Spleen (tissue), 11 donors: ENCODE data around the gene ERFE. TPM values are rescaled to one million over a fixed set of nuclear protein-coding genes. Genes with fewer than 3 reads are reported as not detected.

ENCODE experiments used
- DNase-seq: peaks from one replicate; pipeline ENCODE4 v3.0.0-alpha.2; 2020
- H3K27ac ChIP-seq, 8 donors: fragments of 200-600 bp; sonication (generic) in 7 of 8; 1 replicate in 4 of 8; 2 replicates in 4 of 8; pipeline versions ENCODE4 v1.5.0 to v1.8.0; 2016 to 2021; ENCODE audit warnings: inconsistent platforms in 4 of 8, mild to moderate bottlenecking in 4 of 8, moderate library complexity in 1 of 8
- H3K27me3 ChIP-seq, 7 donors: fragments of 200-600 bp; sonication (generic) in 6 of 7; replicated peaks in 1 of 7; 1 replicate in 4 of 7; 2 replicates in 3 of 7; pipeline versions ENCODE4 v1.5.0 to v1.8.0; 2016 to 2021; ENCODE audit warnings: inconsistent platforms in 3 of 7, mild to moderate bottlenecking in 1 of 7
- H3K36me3 ChIP-seq, 6 donors: fragments of 200-600 bp; sonication (generic) in 5 of 6; 1 replicate in 4 of 6; 2 replicates in 2 of 6; pipeline versions ENCODE4 v1.5.0 to v1.8.0; 2016 to 2021; ENCODE audit warnings: inconsistent platforms in 2 of 6
- H3K4me1 ChIP-seq, 6 donors: fragments of 200-600 bp; sonication (generic) in 5 of 6; 1 replicate in 3 of 6; 2 replicates in 3 of 6; pipeline versions ENCODE4 v1.5.0 to v1.8.0; 2016 to 2021; ENCODE audit warnings: inconsistent platforms in 3 of 6
- H3K4me3 ChIP-seq, 8 donors: fragments of 200-600 bp; sonication (generic) in 7 of 8; 1 replicate in 4 of 8; 2 replicates in 4 of 8; pipeline versions ENCODE4 v1.5.0 to v1.8.0; 2016 to 2021; ENCODE audit warnings: inconsistent platforms in 4 of 8, mild to moderate bottlenecking in 4 of 8, moderate library complexity in 2 of 8
- H3K9me3 ChIP-seq, 8 donors: fragments of 200-600 bp; sonication (generic) in 7 of 8; 1 replicate in 4 of 8; 2 replicates in 4 of 8; pipeline versions ENCODE4 v1.5.0 to v1.8.0; 2016 to 2021; ENCODE audit warnings: inconsistent platforms in 4 of 8
- POLR2A ChIP-seq, 3 donors: fragments of 450-650 bp; IDR thresholded peaks; one replicate each; pipeline ENCODE4 v1.5.1; 2017; ENCODE audit warnings: antibody characterized with exemption in 3 of 3, mild to moderate bottlenecking in 1 of 3
- POLR2AphosphoS5 ChIP-seq, 3 donors: sonication (generic); formaldehyde crosslinking; IDR thresholded peaks; one replicate each; pipeline ENCODE4 v1.5.1; 2017; ENCODE audit warnings: antibody characterized with exemption in 3 of 3
- WGBS, 5 donors: extraction: QIAGEN DNeasy Blood & Tissue Kit in 3 of 5; methylation state at CpG; one replicate each; pipeline versions ENCODE4 v1.1.5 to v1.1.7; 2013 to 2018; 5-methylcytosine and 5-hydroxymethylcytosine counted together
- intact Hi-C: fragments of 100-400 bp; cut with DNase I; formaldehyde crosslinking; loops from one replicate; pipeline ENCODE4 v1.15.0; 2023; ENCODE audit warnings: low total_unique reads
- polyA plus RNA-seq, 3 donors: library from polyadenylated mRNA; stranded (reverse); fragments of 200-250 nt; gene quantifications; one replicate each; pipeline ENCODE4 v1.2.1, GENCODE V29; 2013
- total RNA-seq, 7 donors: library from RNA; depleted of rRNA in 3 of 7; stranded (reverse); fragments of >200 nt in 3 of 7; fragmentation: NEBNext Ultra II Directional in 4 of 7; extraction: Animal tissue kit (Norgen Biotek cat#: 25700) in 4 of 7; gene quantifications; one replicate each; pipeline versions ENCODE4 v1.1.0 to v1.2.1, GENCODE V29; 2016 to 2021
- TF ChIP-seq, protein P1 (sequence below), 11 experiments: fragments of 200-600 bp in 7 of 11; fragments of 450-650 bp in 4 of 11; sonication (generic) in 4 of 11; IDR thresholded peaks in 8 of 11; conservative IDR thresholded peaks in 3 of 11; 1 replicate in 7 of 11; 2 replicates in 4 of 11; pipeline versions ENCODE4 v1.4.0 to v1.8.0; 2016 to 2021; ENCODE audit warnings: antibody characterized with exemption in 11 of 11, inconsistent platforms in 4 of 11, mild to moderate bottlenecking in 1 of 11
- donor health status: healthy with polysubstance abuse.
- donor health status: DM: no; HTN: no; CAD: no; lungs with moderate emphysema.
- donor health status: DM: no; HTN: no; CAD: no.
- donor health status: Bipolar disorder and iron deficiency.
- donor health status: healthy.
- donor health status: DM: no; HTN: no; CAD: no.
- donor health status: DM: yes; HTN: yes; CAD: no.

Gene ERFE
- total and polyA plus RNA-seq, 10 donors = 0.06 to 11.0 (median 1.2) TPM

- peak; percentile 45 for DNase-seq
- WGBS, 5 donors = 90 to 98% (median 96%) methylated on average over 6 to 11 of the region's 11 CpGs
Observed at GRCh38 chr2:238134393-238134785, 24.4 kb upstream of the ERFE start.

DNA sequence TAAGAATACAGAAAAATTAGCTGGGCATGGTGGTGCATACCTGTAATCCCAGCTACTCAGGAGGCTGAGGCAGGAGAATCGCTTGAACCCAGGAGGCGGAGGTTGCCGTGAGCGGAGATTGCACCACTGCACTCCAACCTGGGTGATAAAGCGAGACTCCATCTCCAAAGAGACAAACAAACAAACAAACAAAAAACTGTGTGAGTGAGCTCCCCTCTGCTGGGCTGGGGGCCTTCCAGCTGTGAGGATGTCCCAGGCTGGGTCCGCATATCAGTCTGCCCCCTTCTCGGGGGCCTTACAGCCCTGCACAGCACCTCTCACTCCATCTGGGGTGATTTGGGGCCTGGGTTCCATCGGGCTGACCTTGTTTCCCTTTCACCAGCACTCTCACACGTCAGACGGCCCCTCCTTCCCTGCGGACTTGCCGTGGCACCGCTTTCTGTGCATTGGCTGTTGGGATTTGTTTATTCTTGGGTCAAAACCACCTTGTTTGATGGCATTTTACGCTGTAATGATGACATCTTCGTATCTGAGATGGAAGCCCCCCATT lies 23.1 kb upstream of the ERFE start:
- Histone ChIP-seq H3K4me1 (peaks cover 0 to 19% (median 9%) of the 10 kb centered on the region in 6 donors), H3K27me3 (peaks cover 0 to 18% (median 0%) of the 10 kb centered on the region in 7 donors), H3K4me3 (no peak overlapping the region), H3K27ac (no peak overlapping the region), H3K9me3 (no peaks in the 10 kb centered on the region), H3K36me3 (no peaks in the 10 kb centered on the region)
- DNase-seq = peak; percentile 22
- 82 to 90% (median 87%) methylated on average over 15 of the region's 15 CpGs for WGBS, 5 donors
- TF ChIP-seq POLR2A (IDR thresholded peaks at IDR 0.05) (no peak), POLR2AphosphoS5 (IDR thresholded peaks at IDR 0.05) (no peak)
- TF ChIP-seq, protein P1, sequence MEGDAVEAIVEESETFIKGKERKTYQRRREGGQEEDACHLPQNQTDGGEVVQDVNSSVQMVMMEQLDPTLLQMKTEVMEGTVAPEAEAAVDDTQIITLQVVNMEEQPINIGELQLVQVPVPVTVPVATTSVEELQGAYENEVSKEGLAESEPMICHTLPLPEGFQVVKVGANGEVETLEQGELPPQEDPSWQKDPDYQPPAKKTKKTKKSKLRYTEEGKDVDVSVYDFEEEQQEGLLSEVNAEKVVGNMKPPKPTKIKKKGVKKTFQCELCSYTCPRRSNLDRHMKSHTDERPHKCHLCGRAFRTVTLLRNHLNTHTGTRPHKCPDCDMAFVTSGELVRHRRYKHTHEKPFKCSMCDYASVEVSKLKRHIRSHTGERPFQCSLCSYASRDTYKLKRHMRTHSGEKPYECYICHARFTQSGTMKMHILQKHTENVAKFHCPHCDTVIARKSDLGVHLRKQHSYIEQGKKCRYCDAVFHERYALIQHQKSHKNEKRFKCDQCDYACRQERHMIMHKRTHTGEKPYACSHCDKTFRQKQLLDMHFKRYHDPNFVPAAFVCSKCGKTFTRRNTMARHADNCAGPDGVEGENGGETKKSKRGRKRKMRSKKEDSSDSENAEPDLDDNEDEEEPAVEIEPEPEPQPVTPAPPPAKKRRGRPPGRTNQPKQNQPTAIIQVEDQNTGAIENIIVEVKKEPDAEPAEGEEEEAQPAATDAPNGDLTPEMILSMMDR (IDR thresholded peaks at IDR 0.05 in 8 of 11, conservative IDR thresholded peaks at IDR 0.05 in 3 of 11) = no peak
- intact Hi-C loops = no loop called here

More at GRCh38 chr2:238134393-238134785, 24.4 kb upstream of the ERFE start:
- no peaks in the 10 kb centered on the region for H3K36me3 ChIP-seq
- no peak overlapping the region for H3K4me3 ChIP-seq
- no peak overlapping the region for H3K27ac ChIP-seq
- intact Hi-C loops = no loop called here
- no peak for TF ChIP-seq POLR2AphosphoS5 (IDR thresholded peaks at IDR 0.05)
- TF ChIP-seq, protein P1 (IDR thresholded peaks at IDR 0.05 in 8 of 11, conservative IDR thresholded peaks at IDR 0.05 in 3 of 11) = no peak
- TF ChIP-seq POLR2A (IDR thresholded peaks at IDR 0.05) = no peak
- H3K4me1 ChIP-seq = peaks cover 0 to 15% (median 6%) of the 10 kb centered on the region in 6 donors
- H3K27me3 ChIP-seq = peaks cover 0 to 9% (median 0%) of the 10 kb centered on the region in 7 donors
- H3K9me3 ChIP-seq = no peaks in the 10 kb centered on the region

DNA sequence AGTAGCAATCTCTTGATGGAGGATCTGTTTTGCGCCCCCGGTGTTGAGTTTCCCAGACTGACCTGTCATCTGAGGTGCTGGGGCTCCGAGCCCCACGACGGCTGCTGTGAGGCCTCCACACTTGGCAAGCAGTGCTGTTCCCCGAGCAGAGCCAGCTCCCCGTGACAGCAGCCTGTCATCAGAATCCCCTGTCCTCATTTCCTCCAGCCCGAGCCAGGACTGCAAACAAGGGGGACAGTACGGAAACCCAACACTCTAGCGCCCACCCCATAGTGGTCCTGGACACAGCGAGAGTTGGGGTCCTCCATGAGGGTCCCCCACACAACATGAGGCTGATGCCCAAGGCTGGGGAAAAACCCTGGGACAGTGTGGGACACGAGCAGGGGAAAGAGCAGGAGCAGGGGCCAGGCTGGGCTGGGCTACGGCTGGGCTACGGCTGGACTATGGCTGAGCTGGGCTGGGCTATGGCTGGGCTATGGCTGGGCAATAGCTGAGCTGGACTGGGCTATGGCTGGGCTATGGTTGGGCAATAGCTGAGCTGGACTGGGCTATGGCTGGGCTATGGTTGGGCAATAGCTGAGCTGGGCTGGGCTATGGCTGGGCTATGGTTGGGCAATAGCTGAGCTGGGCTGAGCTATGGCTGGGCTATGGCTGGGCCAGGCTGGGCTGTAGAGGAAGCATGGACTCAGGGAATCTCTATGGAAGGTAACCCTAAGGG lies 21.8 kb upstream of the ERFE start:
- Histone ChIP-seq H3K4me3 (no peak overlapping the region), H3K36me3 (no peaks in the 10 kb centered on the region), H3K9me3 (no peaks in the 10 kb centered on the region), H3K27me3 (peaks cover 0 to 18% (median 0%) of the 10 kb centered on the region in 7 donors), H3K27ac (no peak overlapping the region), H3K4me1 (peaks cover 0 to 19% (median 9%) of the 10 kb centered on the region in 6 donors)
- WGBS, 5 donors = 66 to 83% (median 79%) methylated on average over 14 of the region's 14 CpGs
- DNase-seq = no peak
- intact Hi-C loops = no loop called here
- TF ChIP-seq, protein P1 (IDR thresholded peaks at IDR 0.05 in 8 of 11, conservative IDR thresholded peaks at IDR 0.05 in 3 of 11) = no peak
- TF ChIP-seq POLR2A (IDR thresholded peaks at IDR 0.05) = no peak
- no peak for TF ChIP-seq POLR2AphosphoS5 (IDR thresholded peaks at IDR 0.05)

DNA sequence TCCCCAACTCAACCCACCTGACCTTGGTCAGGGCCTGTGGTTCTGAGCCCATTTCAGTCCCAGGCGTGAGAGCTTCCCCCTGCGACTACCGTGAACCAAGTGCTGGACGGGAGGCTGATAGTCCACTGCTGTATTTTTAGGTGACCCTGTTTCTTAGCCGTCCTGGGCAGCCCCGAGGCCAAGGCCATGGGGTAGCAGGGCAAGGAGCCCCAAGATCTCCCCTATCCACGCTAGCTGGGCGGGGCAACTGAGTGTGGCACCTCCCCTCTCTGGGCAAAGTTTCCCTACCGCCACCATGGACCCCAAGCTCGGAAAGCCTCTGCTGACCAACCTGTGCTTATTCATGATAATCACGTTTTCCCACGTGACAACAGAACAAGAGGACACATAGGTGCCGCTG lies 20.9 kb upstream of the ERFE start:
- WGBS, 5 donors = 87 to 95% (median 92%) methylated on average over 11 to 13 of the region's 13 CpGs
- intact Hi-C loops = no loop called here
- H3K27ac ChIP-seq = no peak overlapping the region
- no peak for TF ChIP-seq POLR2A (IDR thresholded peaks at IDR 0.05)
- TF ChIP-seq, protein P1 (IDR thresholded peaks at IDR 0.05 in 8 of 11, conservative IDR thresholded peaks at IDR 0.05 in 3 of 11) = no peak
- no peak for TF ChIP-seq POLR2AphosphoS5 (IDR thresholded peaks at IDR 0.05)
- peaks cover 0 to 18% (median 0%) of the 10 kb centered on the region in 7 donors for H3K27me3 ChIP-seq
- H3K4me1 ChIP-seq = peaks cover 0 to 19% (median 9%) of the 10 kb centered on the region in 6 donors
- no peak overlapping the region for H3K4me3 ChIP-seq
- no peak for DNase-seq
- H3K36me3 ChIP-seq = no peaks in the 10 kb centered on the region
- no peaks in the 10 kb centered on the region for H3K9me3 ChIP-seq
